ENCODE results near the gene ENTPD6.

ENTPD6 gene

GRCh38 chr20:25195014-25195961 is at the start of gene ENTPD6:
TSS of gene ENTPD6 (plus strand) at chr20:25195712. CDS start at chr20:25206537, 10,825 bp downstream.
- Histone ChIP-seq H3K9me3 (ENCODE audit: control insufficient read depth, low read depth, low read length) (no peaks in the 10 kb centered on the region), H3K36me3 (ENCODE audit: control insufficient read depth, low read depth, low read length) (no peaks in the 10 kb centered on the region), H3K9ac (ENCODE audit: low read length) (peak within 1 kb of the TSS; percentile 56), H3K27ac (ENCODE audit: low read length) (no peak within 1 kb of the TSS), H3K4me1 (ENCODE audit: control insufficient read depth, low read depth, low read length) (peaks cover 21% of the 10 kb centered on the region), H3K27me3 (ENCODE audit: control insufficient read depth, insufficient read depth, low read length) (peaks cover 6% of the 10 kb centered on the region), H3K4me3 (ENCODE audit: low read length) (peak within 1 kb of the TSS; percentile 81)

GRCh38 chr20:25146976-25147375 is 48.5 kb upstream of the ENTPD6 start:
- Histone ChIP-seq H3K4me1 (ENCODE audit: control insufficient read depth, low read depth, low read length) (no peaks in the 10 kb centered on the region), H3K27ac (ENCODE audit: low read length) (no peak overlapping the region), H3K4me3 (ENCODE audit: low read length) (no peak overlapping the region), H3K9me3 (ENCODE audit: control insufficient read depth, low read depth, low read length) (no peaks in the 10 kb centered on the region), H3K9ac (ENCODE audit: low read length) (no peak overlapping the region), H3K36me3 (ENCODE audit: control insufficient read depth, low read depth, low read length) (no peaks in the 10 kb centered on the region), H3K27me3 (ENCODE audit: control insufficient read depth, insufficient read depth, low read length) (no peaks in the 10 kb centered on the region)

- H3K4me3 ChIP-seq (ENCODE audit: low read length) = no peak overlapping the region
- H3K27me3 ChIP-seq (ENCODE audit: control insufficient read depth, insufficient read depth, low read length) = no peaks in the 10 kb centered on the region
- H3K4me1 ChIP-seq (ENCODE audit: control insufficient read depth, low read depth, low read length) = no peaks in the 10 kb centered on the region
- H3K9ac ChIP-seq (ENCODE audit: low read length) = no peak overlapping the region
- no peak overlapping the region for H3K27ac ChIP-seq (ENCODE audit: low read length)
- no peaks in the 10 kb centered on the region for H3K36me3 ChIP-seq (ENCODE audit: control insufficient read depth, low read depth, low read length)
- no peaks in the 10 kb centered on the region for H3K9me3 ChIP-seq (ENCODE audit: control insufficient read depth, low read depth, low read length)
Measured at GRCh38 chr20:25147716-25148115, 47.8 kb upstream of the ENTPD6 start.

GRCh38 chr20:25148181-25148981 is 47.1 kb upstream of the ENTPD6 start:
- Histone ChIP-seq H3K36me3 (ENCODE audit: control insufficient read depth, low read depth, low read length) (no peaks in the 10 kb centered on the region), H3K4me1 (ENCODE audit: control insufficient read depth, low read depth, low read length) (no peaks in the 10 kb centered on the region), H3K27me3 (ENCODE audit: control insufficient read depth, insufficient read depth, low read length) (no peaks in the 10 kb centered on the region), H3K9me3 (ENCODE audit: control insufficient read depth, low read depth, low read length) (no peaks in the 10 kb centered on the region), H3K9ac (ENCODE audit: low read length) (no peak overlapping the region), H3K4me3 (ENCODE audit: low read length) (no peak overlapping the region), H3K27ac (ENCODE audit: low read length) (no peak overlapping the region)

GRCh38 chr20:25148982-25149846 is 46.3 kb upstream of the ENTPD6 start:
- Histone ChIP-seq H3K4me3 (ENCODE audit: low read length) (no peak overlapping the region), H3K9ac (ENCODE audit: low read length) (no peak overlapping the region), H3K27me3 (ENCODE audit: control insufficient read depth, insufficient read depth, low read length) (no peaks in the 10 kb centered on the region), H3K4me1 (ENCODE audit: control insufficient read depth, low read depth, low read length) (no peaks in the 10 kb centered on the region), H3K36me3 (ENCODE audit: control insufficient read depth, low read depth, low read length) (no peaks in the 10 kb centered on the region), H3K27ac (ENCODE audit: low read length) (no peak overlapping the region), H3K9me3 (ENCODE audit: control insufficient read depth, low read depth, low read length) (no peaks in the 10 kb centered on the region)

- Histone ChIP-seq H3K4me3 (ENCODE audit: low read length) (no peak overlapping the region), H3K4me1 (ENCODE audit: control insufficient read depth, low read depth, low read length) (no peaks in the 10 kb centered on the region), H3K27me3 (ENCODE audit: control insufficient read depth, insufficient read depth, low read length) (no peaks in the 10 kb centered on the region)
Measured at GRCh38 chr20:25150016-25150415, 45.5 kb upstream of the ENTPD6 start.

GRCh38 chr20:25158043-25158442 is 37.5 kb upstream of the ENTPD6 start:
- Histone ChIP-seq H3K36me3 (ENCODE audit: control insufficient read depth, low read depth, low read length) (no peaks in the 10 kb centered on the region), H3K4me3 (ENCODE audit: low read length) (no peak overlapping the region), H3K9ac (ENCODE audit: low read length) (no peak overlapping the region), H3K27me3 (ENCODE audit: control insufficient read depth, insufficient read depth, low read length) (no peaks in the 10 kb centered on the region), H3K27ac (ENCODE audit: low read length) (no peak overlapping the region), H3K9me3 (ENCODE audit: control insufficient read depth, low read depth, low read length) (no peaks in the 10 kb centered on the region), H3K4me1 (ENCODE audit: control insufficient read depth, low read depth, low read length) (no peaks in the 10 kb centered on the region)

More at GRCh38 chr20:25150016-25150415, 45.5 kb upstream of the ENTPD6 start:
- no peak overlapping the region for H3K27ac ChIP-seq (ENCODE audit: low read length)
- no peaks in the 10 kb centered on the region for H3K36me3 ChIP-seq (ENCODE audit: control insufficient read depth, low read depth, low read length)
- no peaks in the 10 kb centered on the region for H3K9me3 ChIP-seq (ENCODE audit: control insufficient read depth, low read depth, low read length)
- H3K9ac ChIP-seq (ENCODE audit: low read length) = no peak overlapping the region

GRCh38 chr20:25160467-25160866 is 35.0 kb upstream of the ENTPD6 start:
- Histone ChIP-seq H3K36me3 (ENCODE audit: control insufficient read depth, low read depth, low read length) (no peaks in the 10 kb centered on the region), H3K9me3 (ENCODE audit: control insufficient read depth, low read depth, low read length) (peaks cover 7% of the 10 kb centered on the region), H3K27me3 (ENCODE audit: control insufficient read depth, insufficient read depth, low read length) (no peaks in the 10 kb centered on the region), H3K4me3 (ENCODE audit: low read length) (no peak overlapping the region), H3K4me1 (ENCODE audit: control insufficient read depth, low read depth, low read length) (no peaks in the 10 kb centered on the region), H3K27ac (ENCODE audit: low read length) (no peak overlapping the region), H3K9ac (ENCODE audit: low read length) (no peak overlapping the region)

GRCh38 chr20:25160897-25161296 is 34.6 kb upstream of the ENTPD6 start:
- H3K4me3 ChIP-seq (ENCODE audit: low read length) = no peak overlapping the region
- no peak overlapping the region for H3K27ac ChIP-seq (ENCODE audit: low read length)
- no peak overlapping the region for H3K9ac ChIP-seq (ENCODE audit: low read length)
- H3K36me3 ChIP-seq (ENCODE audit: control insufficient read depth, low read depth, low read length) = no peaks in the 10 kb centered on the region
- H3K9me3 ChIP-seq (ENCODE audit: control insufficient read depth, low read depth, low read length) = peaks cover 8% of the 10 kb centered on the region
- H3K4me1 ChIP-seq (ENCODE audit: control insufficient read depth, low read depth, low read length) = no peaks in the 10 kb centered on the region
- no peaks in the 10 kb centered on the region for H3K27me3 ChIP-seq (ENCODE audit: control insufficient read depth, insufficient read depth, low read length)

GRCh38 chr20:25165128-25165527 is 30.4 kb upstream of the ENTPD6 start:
- no peak overlapping the region for H3K9ac ChIP-seq (ENCODE audit: low read length)
- no peaks in the 10 kb centered on the region for H3K36me3 ChIP-seq (ENCODE audit: control insufficient read depth, low read depth, low read length)
- H3K4me3 ChIP-seq (ENCODE audit: low read length) = no peak overlapping the region
- no peaks in the 10 kb centered on the region for H3K4me1 ChIP-seq (ENCODE audit: control insufficient read depth, low read depth, low read length)
- H3K27me3 ChIP-seq (ENCODE audit: control insufficient read depth, insufficient read depth, low read length) = no peaks in the 10 kb centered on the region
- H3K9me3 ChIP-seq (ENCODE audit: control insufficient read depth, low read depth, low read length) = peaks cover 8% of the 10 kb centered on the region
- no peak overlapping the region for H3K27ac ChIP-seq (ENCODE audit: low read length)

Data from iPS-18a (cell line).